ENCODE results near the gene USP32. TPM values are rescaled to one million over a fixed set of nuclear protein-coding genes. Genes with fewer than 3 reads are reported as not detected.

USP32 gene
- polyA plus RNA-seq, 1 experiment = 40.7 TPM

- no peak for TF ChIP-seq CTCF (IDR thresholded peaks at IDR 0.05; ENCODE audit: low read depth, low read length)
- CTCF ChIA-PET = interaction anchor here (0.6 to 0.7 kb wide), 4 partner anchors 23 to 1149 kb away, joined by 3 to 9 read pairs (median 4); partner anchors contain the start of gene CHCT1
- Histone ChIP-seq H3K9me3 (ENCODE audit: control insufficient read depth, insufficient read depth, low read length) (no peaks in the 10 kb centered on the region), H3K4me3 (ENCODE audit: low read depth, low read length) (no peak overlapping the region), H3K27me3 (ENCODE audit: control insufficient read depth, insufficient read depth, low read length) (no peaks in the 10 kb centered on the region), H3K27ac (ENCODE audit: low read depth, low read length) (peak overlapping the region; percentile 11)
- DNase-seq (ENCODE audit: low read depth, low spot score) = no peak
- POLR2A ChIA-PET = interaction anchor here (0.6 kb wide), 1 partner anchor 232 kb away, joined by 3 read pairs; no protein-coding TSS in a partner anchor
These were observed 19.0 kb downstream of the USP32 start for GRCh38 chr17:60372790-60373483.

- POLR2A ChIA-PET = no interaction called here
- H3K9me3 ChIP-seq (ENCODE audit: control insufficient read depth, insufficient read depth, low read length) = no peaks in the 10 kb centered on the region
- H3K4me3 ChIP-seq (ENCODE audit: low read depth, low read length) = no peak overlapping the region
- no peak for TF ChIP-seq CTCF (IDR thresholded peaks at IDR 0.05; ENCODE audit: low read depth, low read length)
- DNase-seq (ENCODE audit: low read depth, low spot score) = no peak
- CTCF ChIA-PET = interaction anchor here (0.6 to 0.7 kb wide), 3 partner anchors 22 to 50 kb away, joined by 3 to 9 read pairs (median 4); partner anchors contain the start of gene CHCT1
- no peak overlapping the region for H3K27ac ChIP-seq (ENCODE audit: low read depth, low read length)
- H3K27me3 ChIP-seq (ENCODE audit: control insufficient read depth, insufficient read depth, low read length) = no peaks in the 10 kb centered on the region
These were observed 20.0 kb downstream of the USP32 start for GRCh38 chr17:60371818-60372510.

- Histone ChIP-seq H3K27ac (ENCODE audit: low read depth, low read length) (no peak overlapping the region), H3K4me3 (ENCODE audit: low read depth, low read length) (no peak overlapping the region), H3K27me3 (ENCODE audit: control insufficient read depth, insufficient read depth, low read length) (no peaks in the 10 kb centered on the region), H3K9me3 (ENCODE audit: control insufficient read depth, insufficient read depth, low read length) (no peaks in the 10 kb centered on the region)
- no peak for TF ChIP-seq CTCF (IDR thresholded peaks at IDR 0.05; ENCODE audit: low read depth, low read length)
- ChIA-PET CTCF (no interaction called here), POLR2A (no interaction called here)
- no peak for DNase-seq (ENCODE audit: low read depth, low spot score)
These were observed 20.5 kb downstream of the USP32 start for GRCh38 chr17:60371416-60371815.

- no peak overlapping the region for H3K4me3 ChIP-seq (ENCODE audit: low read depth, low read length)
- DNase-seq (ENCODE audit: low read depth, low spot score) = no peak
- CTCF ChIA-PET = no interaction called here
- H3K27ac ChIP-seq (ENCODE audit: low read depth, low read length) = no peak overlapping the region
- TF ChIP-seq CTCF (IDR thresholded peaks at IDR 0.05; ENCODE audit: low read depth, low read length) = no peak
- H3K27me3 ChIP-seq (ENCODE audit: control insufficient read depth, insufficient read depth, low read length) = no peaks in the 10 kb centered on the region
- POLR2A ChIA-PET = interaction anchor here (0.6 kb wide), 1 partner anchor 14 kb away, joined by 3 read pairs; no protein-coding TSS in a partner anchor
- no peaks in the 10 kb centered on the region for H3K9me3 ChIP-seq (ENCODE audit: control insufficient read depth, insufficient read depth, low read length)
These were observed 22.2 kb downstream of the USP32 start for GRCh38 chr17:60369727-60370126.

All from AG04450 (cell line).